ENCODE data around the gene SEMA3D.
"Not testable (repeated sequence)": the region's sequence is repeated elsewhere in the genome, so short reads cannot be mapped to it uniquely, and the experiment has no call there.

The SEMA3D gene

DNA sequence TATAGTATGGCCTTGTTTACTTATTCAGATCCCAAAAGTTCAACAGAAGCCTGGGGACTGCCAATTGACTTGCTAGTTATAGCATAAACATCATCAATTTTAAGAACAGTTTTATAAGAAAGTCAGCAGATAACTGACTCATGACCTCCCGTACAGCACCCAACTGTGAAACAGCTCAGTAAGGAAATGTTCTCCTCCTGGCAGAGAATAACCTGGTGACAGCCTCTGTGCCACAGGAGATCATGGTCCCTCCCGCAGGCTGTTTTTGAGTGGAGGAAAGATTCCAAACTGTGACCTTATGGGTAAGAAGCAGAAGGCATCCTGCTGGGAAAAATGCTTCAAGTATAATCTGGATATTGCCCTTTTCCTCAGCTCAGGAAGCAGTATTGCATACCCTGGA lies 182.5 kb downstream of the SEMA3D start:
- no peak overlapping the region for H3K27ac ChIP-seq
- TF ChIP-seq, protein P1, sequence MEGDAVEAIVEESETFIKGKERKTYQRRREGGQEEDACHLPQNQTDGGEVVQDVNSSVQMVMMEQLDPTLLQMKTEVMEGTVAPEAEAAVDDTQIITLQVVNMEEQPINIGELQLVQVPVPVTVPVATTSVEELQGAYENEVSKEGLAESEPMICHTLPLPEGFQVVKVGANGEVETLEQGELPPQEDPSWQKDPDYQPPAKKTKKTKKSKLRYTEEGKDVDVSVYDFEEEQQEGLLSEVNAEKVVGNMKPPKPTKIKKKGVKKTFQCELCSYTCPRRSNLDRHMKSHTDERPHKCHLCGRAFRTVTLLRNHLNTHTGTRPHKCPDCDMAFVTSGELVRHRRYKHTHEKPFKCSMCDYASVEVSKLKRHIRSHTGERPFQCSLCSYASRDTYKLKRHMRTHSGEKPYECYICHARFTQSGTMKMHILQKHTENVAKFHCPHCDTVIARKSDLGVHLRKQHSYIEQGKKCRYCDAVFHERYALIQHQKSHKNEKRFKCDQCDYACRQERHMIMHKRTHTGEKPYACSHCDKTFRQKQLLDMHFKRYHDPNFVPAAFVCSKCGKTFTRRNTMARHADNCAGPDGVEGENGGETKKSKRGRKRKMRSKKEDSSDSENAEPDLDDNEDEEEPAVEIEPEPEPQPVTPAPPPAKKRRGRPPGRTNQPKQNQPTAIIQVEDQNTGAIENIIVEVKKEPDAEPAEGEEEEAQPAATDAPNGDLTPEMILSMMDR (IDR thresholded peaks at IDR 0.05), result no peak
- no peak for TF ChIP-seq ZFX (IDR thresholded peaks at IDR 0.05; ENCODE audit: borderline replicate concordance)

DNA sequence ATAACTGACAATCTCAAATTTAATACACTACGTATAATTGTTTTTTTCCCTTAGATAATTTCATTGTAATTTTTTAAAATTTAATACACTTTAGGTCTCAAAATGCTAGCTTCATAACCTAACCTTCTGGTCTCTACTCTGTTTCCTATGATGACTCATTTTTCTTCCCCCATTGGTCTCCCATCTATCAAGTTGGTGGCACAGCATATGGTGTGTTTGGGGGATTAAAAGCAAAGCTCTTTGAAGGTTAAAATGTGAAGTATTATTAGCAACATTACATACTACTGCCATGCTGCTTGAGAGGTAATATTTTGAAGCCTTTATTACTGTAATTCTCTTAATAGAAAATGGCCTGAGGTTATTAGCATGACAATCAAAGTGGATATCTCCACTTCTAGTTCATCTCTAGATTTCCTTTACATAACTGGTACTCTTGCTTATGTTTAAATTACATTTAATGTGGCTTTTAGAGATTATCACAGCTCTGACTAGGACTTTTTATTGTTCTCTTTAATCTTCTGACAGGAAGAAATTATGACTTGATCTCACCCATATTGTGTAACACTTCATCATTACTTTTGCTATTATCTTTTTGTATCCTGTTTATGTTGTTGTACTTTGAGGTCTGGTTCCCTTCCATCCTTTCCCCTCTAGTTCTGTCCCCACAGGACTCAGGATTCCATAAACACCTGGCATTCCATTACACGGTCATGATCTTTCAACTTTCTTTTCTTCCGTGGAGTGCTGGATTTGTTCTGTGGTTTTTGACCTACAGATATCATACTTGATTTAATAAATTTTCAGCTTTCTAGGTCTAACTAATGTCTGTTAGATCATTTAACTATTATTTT lies 185.1 kb downstream of the SEMA3D start:
- TF ChIP-seq ZFX (IDR thresholded peaks at IDR 0.05; ENCODE audit: borderline replicate concordance), result no peak
- no peak overlapping the region for H3K27ac ChIP-seq

DNA sequence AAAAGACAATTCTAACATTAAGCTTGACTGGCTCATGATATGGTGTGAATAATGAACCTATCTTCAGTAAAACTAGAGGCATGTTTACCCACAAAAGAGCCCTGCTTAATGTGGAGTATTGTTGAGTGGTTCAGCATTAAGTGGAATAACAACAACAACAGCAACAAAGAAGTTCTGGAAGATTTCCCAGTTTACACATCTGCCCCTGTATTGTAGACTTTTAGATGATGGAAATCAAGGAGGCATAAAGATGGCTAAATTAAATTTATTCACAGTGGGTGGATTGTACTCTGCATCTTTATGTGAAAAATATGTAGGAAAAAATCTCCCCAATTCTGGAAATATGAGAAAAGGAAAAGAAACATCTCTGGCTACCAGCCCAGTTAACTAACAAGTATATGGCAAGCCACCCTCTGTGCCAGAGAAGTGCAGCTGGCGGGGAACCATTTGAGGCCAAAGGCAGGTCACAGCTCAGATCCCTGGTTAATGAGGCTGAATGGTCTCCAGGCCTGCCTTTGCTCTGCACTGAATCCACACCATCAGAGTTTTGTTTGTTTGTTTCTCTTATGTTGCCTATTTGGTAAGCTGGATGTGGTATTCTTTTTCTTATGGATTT lies 186.0 kb downstream of the SEMA3D start:
- H3K27ac ChIP-seq, result no peak overlapping the region
- TF ChIP-seq, protein P1 (IDR thresholded peaks at IDR 0.05), result no peak

DNA sequence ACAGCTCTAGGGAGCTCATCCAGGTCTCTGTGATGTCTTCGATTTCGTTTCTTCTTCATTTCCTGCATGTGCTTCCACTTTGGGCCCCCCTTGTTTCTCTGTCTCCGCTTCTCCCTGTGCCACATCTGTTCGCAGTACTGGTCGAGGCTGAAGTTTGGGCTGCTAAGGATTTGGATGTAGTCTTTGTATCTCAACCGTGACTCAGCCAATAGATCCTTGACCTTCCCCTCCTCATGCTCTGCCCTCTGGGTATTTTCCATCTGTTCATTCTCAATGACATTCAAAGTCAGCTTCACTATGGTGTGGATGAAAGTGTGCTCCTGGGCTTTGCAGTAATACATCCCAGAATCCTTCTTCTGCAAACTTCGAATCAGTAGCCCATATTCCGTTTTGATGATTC lies 187.4 kb downstream of the SEMA3D start:
- TF ChIP-seq, protein P1 (IDR thresholded peaks at IDR 0.05), result no peak
- no peak for TF ChIP-seq ZFX (IDR thresholded peaks at IDR 0.05; ENCODE audit: borderline replicate concordance)
- no peak overlapping the region for H3K27ac ChIP-seq

DNA sequence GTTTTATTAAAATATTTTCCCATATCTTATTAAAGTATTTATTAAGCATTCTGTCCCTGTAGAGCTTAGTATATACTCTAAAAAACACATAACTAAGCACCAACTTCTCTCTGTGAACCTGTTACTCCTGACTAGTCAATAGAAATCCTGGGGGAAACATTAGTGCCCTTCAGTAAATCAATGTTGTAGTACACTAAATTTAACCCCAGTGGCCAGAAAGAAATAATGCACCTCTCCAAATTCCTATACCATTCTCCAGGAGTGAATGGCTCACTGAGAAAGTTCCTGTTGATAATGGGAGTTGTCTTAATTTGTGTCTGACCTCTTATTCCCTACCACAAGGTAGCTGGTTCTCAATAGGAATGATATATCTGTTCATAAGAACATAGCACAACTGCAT lies 188.2 kb downstream of the SEMA3D start:
- TF ChIP-seq, protein P1 (IDR thresholded peaks at IDR 0.05), result 0 out of 2 replicates have a peak, but pooled peaks have one; percentile 13
- TF ChIP-seq ZFX (IDR thresholded peaks at IDR 0.05; ENCODE audit: borderline replicate concordance), result no peak
- no peak overlapping the region for H3K27ac ChIP-seq

DNA sequence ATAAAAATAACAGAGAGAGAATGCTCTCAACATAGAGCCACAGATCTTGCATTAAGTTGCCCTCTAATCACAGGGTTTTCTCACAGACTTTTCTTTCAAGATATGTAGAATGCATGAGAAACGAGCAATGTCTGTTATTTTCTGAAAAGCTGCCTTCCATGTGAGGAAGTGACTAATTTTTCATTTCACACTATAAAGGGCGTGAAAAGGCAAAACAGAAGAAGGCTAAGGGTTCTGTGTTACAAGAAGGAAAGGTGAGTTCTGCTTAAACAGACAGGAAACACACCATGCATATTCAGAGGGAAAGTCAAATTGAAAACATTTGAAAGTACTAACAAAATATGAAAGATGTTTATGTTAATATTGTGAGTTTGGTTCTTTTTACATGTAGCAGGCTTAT lies 189.2 kb downstream of the SEMA3D start:
- TF ChIP-seq, protein P1 (IDR thresholded peaks at IDR 0.05), result no peak
- TF ChIP-seq ZFX (IDR thresholded peaks at IDR 0.05; ENCODE audit: borderline replicate concordance), result no peak
- no peak overlapping the region for H3K27ac ChIP-seq

DNA sequence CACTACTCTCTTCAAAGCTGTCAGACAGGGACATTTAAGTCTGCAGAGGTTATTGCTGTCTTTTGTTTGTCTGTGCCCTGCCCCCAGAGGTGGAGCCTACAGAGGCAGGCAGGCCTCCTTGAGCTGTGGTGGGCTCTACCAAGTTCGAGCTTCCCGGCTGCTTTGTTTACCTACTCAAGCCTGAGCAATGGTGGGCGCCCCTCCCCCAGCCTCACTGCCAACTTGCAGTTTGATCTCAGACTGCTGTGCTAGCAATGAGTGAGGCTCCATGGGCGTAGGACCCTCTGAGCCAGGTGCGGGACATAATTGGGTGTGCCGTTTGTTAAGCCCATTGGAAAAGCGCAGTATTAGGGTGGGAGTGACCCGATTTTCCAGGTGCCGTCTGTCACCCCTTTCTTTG lies 193.9 kb downstream of the SEMA3D start:
- not testable (repeated sequence) for H3K27ac ChIP-seq

DNA sequence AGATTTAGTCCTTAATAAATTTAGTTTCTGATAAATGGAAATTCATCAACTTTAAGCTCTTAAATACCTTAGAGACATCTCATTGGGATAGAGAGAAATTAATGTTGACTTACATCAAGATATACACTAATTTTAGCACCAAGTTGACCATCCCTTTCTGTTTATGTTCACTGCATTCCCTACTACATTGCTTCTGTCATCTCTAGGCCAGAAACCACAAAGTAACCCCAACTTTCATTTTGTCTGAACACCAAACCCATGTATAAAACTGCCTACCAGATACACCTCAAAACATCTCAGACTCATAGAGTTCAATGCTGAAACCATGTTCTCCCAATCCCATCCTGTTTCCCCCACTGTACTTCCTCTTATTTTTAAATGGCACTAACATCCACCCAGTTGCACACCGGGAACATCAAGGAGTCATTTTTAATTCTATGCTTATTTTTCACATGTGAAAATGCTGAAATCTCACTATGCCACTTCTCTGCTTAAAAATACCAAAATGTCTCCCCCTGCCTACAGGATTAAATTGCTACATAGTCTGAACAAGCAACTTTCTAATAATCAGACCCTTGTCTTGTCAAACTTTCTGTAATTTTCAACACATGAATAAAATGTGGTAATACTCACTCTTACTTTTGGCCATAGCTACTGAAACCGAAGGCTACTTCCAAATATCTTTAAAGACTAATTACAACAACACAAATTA lies 201.6 kb downstream of the SEMA3D start:
- no peak overlapping the region for H3K27ac ChIP-seq
- TF ChIP-seq ZFX (IDR thresholded peaks at IDR 0.05; ENCODE audit: borderline replicate concordance), result no peak
- TF ChIP-seq, protein P1 (IDR thresholded peaks at IDR 0.05), result no peak

Data from 22Rv1 (cell line).